ENCODE results near the gene UGT1A10. TPM values are rescaled to one million over a fixed set of nuclear protein-coding genes. Genes with fewer than 3 reads are reported as not detected.
"Not testable (repeated sequence)": the region's sequence is repeated elsewhere in the genome, so short reads cannot be mapped to it uniquely, and the experiment has no call there.

Gene UGT1A10
- total and polyA plus RNA-seq, 2 donors (not counting 3 experiments of a cell fraction or from before 2014, with no cell fraction given) = not detected

DNA sequence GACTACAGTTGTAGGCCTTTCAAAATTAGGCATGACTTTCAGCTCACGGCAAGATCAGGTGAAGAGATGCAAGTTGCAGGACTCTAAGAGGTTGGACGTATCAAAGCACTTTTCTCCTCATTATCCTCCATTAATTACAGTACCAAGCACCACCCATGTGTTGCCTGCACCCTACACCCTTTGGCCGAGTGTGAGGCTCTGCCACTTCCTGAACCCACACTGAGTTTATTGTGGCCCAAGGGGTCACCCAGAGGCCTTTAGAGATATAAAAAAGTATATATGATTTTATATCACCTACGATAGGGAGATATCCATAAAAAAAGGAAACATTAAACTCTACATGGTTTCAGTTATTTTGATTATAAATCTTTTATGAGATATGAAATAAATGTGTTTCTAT is 16.0 kb upstream of the UGT1A10 start:
- Histone ChIP-seq H3K27ac (ENCODE audit: insufficient read depth, low read depth, low read length) (no peak overlapping the region), H3K9ac (replicated peaks; ENCODE audit: extremely low read depth, insufficient read depth, low read length) (no peak overlapping the region), H2AFZ (ENCODE audit: low read depth, low read length) (no peak overlapping the region), H3K27me3 (ENCODE audit: control insufficient read depth in 2 of 2, insufficient read depth in 2 of 2, low read length in 2 of 2) (no peaks in the 10 kb centered on the region), H3K36me3 (ENCODE audit: control insufficient read depth in 2 of 2, extremely low read depth in 1 of 2, insufficient read depth in 2 of 2, low read length in 2 of 2) (no peaks in the 10 kb centered on the region), H3K9me1 (replicated peaks; ENCODE audit: control insufficient read depth, extremely low read depth, insufficient read depth, low read length) (no peaks in the 10 kb centered on the region), H3K4me2 (ENCODE audit: insufficient read depth, low read length) (no peak overlapping the region), H3K4me3 (replicated peaks in 1 of 3; ENCODE audit: insufficient read depth in 1 of 3, low read depth in 1 of 3, low read length in 3 of 3) (no peak overlapping the region), H3K9me3 (replicated peaks; ENCODE audit: control insufficient read depth, insufficient read depth, low read length) (no peaks in the 10 kb centered on the region), H4K20me1 (replicated peaks; ENCODE audit: control insufficient read depth, extremely low read depth, insufficient read depth, low read length) (no peaks in the 10 kb centered on the region), H3K79me2 (ENCODE audit: control insufficient read depth, insufficient read depth, low read length) (no peaks in the 10 kb centered on the region), H3K4me1 (ENCODE audit: control insufficient read depth, extremely low read depth, insufficient read depth, low read length) (no peaks in the 10 kb centered on the region)
- intact Hi-C loops (cut with micrococcal nuclease) = no loop called here
- DNase-seq (ENCODE audit: low read depth, low spot score) = no peak
- TF ChIP-seq EZH2 (IDR thresholded peaks at IDR 0.05; ENCODE audit: borderline replicate concordance, low read depth, low read length, severe bottlenecking) (no peak), JUN (IDR thresholded peaks at IDR 0.05; ENCODE audit: borderline replicate concordance, insufficient read depth, insufficient read length, low read depth) (no peak), POLR2AphosphoS5 (IDR thresholded peaks at IDR 0.05; ENCODE audit: insufficient read depth, low read depth, low read length) (no peak), MYC (IDR thresholded peaks at IDR 0.05; ENCODE audit: low read depth, low read length) (no peak)
- CTCF ChIA-PET = no interaction called here
- dilution Hi-C loops (cut with MboI; ENCODE audit: extremely low pct_ligation_motif_present, low sequenced_read_pairs) = no loop called here
- no TSS peak for BruUV-seq (replicated peaks)
- no peak for FAIRE-seq
- POLR2A ChIA-PET = no interaction called here

DNA sequence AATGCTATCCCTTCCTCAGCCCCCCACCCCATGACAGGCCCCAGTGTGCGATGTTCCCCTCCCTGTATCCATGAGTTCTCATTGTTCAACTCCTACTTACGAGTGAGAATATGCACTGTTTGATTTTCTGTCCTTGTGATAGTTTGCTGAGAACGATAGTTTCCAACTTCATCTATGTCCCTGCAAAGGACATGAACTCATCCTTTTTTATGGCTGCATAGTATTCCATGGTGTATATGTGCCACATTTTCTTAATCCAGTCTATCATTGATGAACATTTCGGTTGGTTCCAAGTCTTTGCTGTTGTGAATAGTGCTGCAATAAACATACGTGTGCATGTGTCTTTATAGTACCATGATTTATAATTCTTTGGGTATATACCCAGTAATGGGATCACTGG is 14.4 kb upstream of the UGT1A10 start:
- H3K79me2 ChIP-seq (ENCODE audit: control insufficient read depth, insufficient read depth, low read length); H3K9ac ChIP-seq (replicated peaks; ENCODE audit: extremely low read depth, insufficient read depth, low read length); H3K4me1 ChIP-seq (ENCODE audit: control insufficient read depth, extremely low read depth, insufficient read depth, low read length); DNase-seq (ENCODE audit: low read depth, low spot score); BruUV-seq (replicated peaks); H3K9me1 ChIP-seq (replicated peaks; ENCODE audit: control insufficient read depth, extremely low read depth, insufficient read depth, low read length); H3K36me3 ChIP-seq (ENCODE audit: control insufficient read depth in 2 of 2, extremely low read depth in 1 of 2, insufficient read depth in 2 of 2, low read length in 2 of 2); H3K27ac ChIP-seq (ENCODE audit: insufficient read depth, low read depth, low read length); dilution Hi-C loops (cut with MboI; ENCODE audit: extremely low pct_ligation_motif_present, low sequenced_read_pairs); H2AFZ ChIP-seq (ENCODE audit: low read depth, low read length); intact Hi-C loops (cut with micrococcal nuclease); CTCF ChIA-PET; H3K4me3 ChIP-seq (replicated peaks in 1 of 3; ENCODE audit: insufficient read depth in 1 of 3, low read depth in 1 of 3, low read length in 3 of 3); H3K27me3 ChIP-seq (ENCODE audit: control insufficient read depth in 2 of 2, insufficient read depth in 2 of 2, low read length in 2 of 2); POLR2A ChIA-PET; H3K9me3 ChIP-seq (replicated peaks; ENCODE audit: control insufficient read depth, insufficient read depth, low read length); H4K20me1 ChIP-seq (replicated peaks; ENCODE audit: control insufficient read depth, extremely low read depth, insufficient read depth, low read length); FAIRE-seq; H3K4me2 ChIP-seq (ENCODE audit: insufficient read depth, low read length): not testable (repeated sequence)
